ENCODE results near the gene ERLEC1.
"Not testable (repeated sequence)": the region's sequence is repeated elsewhere in the genome, so short reads cannot be mapped to it uniquely, and the experiment has no call there.

ERLEC1 gene

GRCh38 chr2:53821810-53822209, 35.0 kb downstream of the ERLEC1 start:
- H3K27me3 ChIP-seq (ENCODE audit: insufficient read depth, low read length) = no peaks in the 10 kb centered on the region
- H3K9me2 ChIP-seq (ENCODE audit: low read depth, low read length) = no peaks in the 10 kb centered on the region
- no peak overlapping the region for H3K27ac ChIP-seq (ENCODE audit: low read depth, low read length, poor library complexity, severe bottlenecking)
- H3K36me3 ChIP-seq (ENCODE audit: insufficient read depth, low read length) = peaks cover 15% of the 10 kb centered on the region
- H3K4me2 ChIP-seq (ENCODE audit: low read length) = no peak overlapping the region
- no peaks in the 10 kb centered on the region for H3K4me1 ChIP-seq (ENCODE audit: insufficient read depth, low read length, severe bottlenecking)
- H2AFZ ChIP-seq (ENCODE audit: low read length) = no peak overlapping the region
- no peaks in the 10 kb centered on the region for H3K79me2 ChIP-seq (ENCODE audit: insufficient read depth, low read length)
- H3F3A ChIP-seq (ENCODE audit: insufficient read depth, low read length) = no peaks in the 10 kb centered on the region
- H3K9me3 ChIP-seq (ENCODE audit: low read length) = no peaks in the 10 kb centered on the region
- no peak overlapping the region for H3K4me3 ChIP-seq (ENCODE audit: low read depth, low read length, poor library complexity, severe bottlenecking)
- TF ChIP-seq EZH2 (IDR thresholded peaks at IDR 0.05; ENCODE audit: borderline replicate concordance, low read length) (no peak), CTCF (IDR thresholded peaks at IDR 0.05; ENCODE audit: low read length) (no peak)
- H3K9ac ChIP-seq (ENCODE audit: low read length) = no peak overlapping the region
- no peaks in the 10 kb centered on the region for H4K20me1 ChIP-seq (ENCODE audit: insufficient read depth, low read length)

GRCh38 chr2:53823639-53824038, 36.8 kb downstream of the ERLEC1 start:
- H3K4me2 ChIP-seq (ENCODE audit: low read length); H3K79me2 ChIP-seq (ENCODE audit: insufficient read depth, low read length); H3K4me3 ChIP-seq (ENCODE audit: low read depth, low read length, poor library complexity, severe bottlenecking); H4K20me1 ChIP-seq (ENCODE audit: insufficient read depth, low read length); H3K9me2 ChIP-seq (ENCODE audit: low read depth, low read length); H3K9ac ChIP-seq (ENCODE audit: low read length); H3K27me3 ChIP-seq (ENCODE audit: insufficient read depth, low read length); H3K36me3 ChIP-seq (ENCODE audit: insufficient read depth, low read length); H3K9me3 ChIP-seq (ENCODE audit: low read length); H2AFZ ChIP-seq (ENCODE audit: low read length); H3K27ac ChIP-seq (ENCODE audit: low read depth, low read length, poor library complexity, severe bottlenecking); H3F3A ChIP-seq (ENCODE audit: insufficient read depth, low read length); H3K4me1 ChIP-seq (ENCODE audit: insufficient read depth, low read length, severe bottlenecking): not testable (repeated sequence)
- peak; percentile 33; the same call in 1 of the 2 replicates for TF ChIP-seq CTCF (IDR thresholded peaks at IDR 0.05; ENCODE audit: low read length)

- Histone ChIP-seq H3K9me2 (ENCODE audit: low read depth, low read length) (no peaks in the 10 kb centered on the region), H3K4me2 (ENCODE audit: low read length) (no peak overlapping the region), H2AFZ (ENCODE audit: low read length) (no peak overlapping the region), H3K36me3 (ENCODE audit: insufficient read depth, low read length) (no peaks in the 10 kb centered on the region), H3K79me2 (ENCODE audit: insufficient read depth, low read length) (no peaks in the 10 kb centered on the region), H4K20me1 (ENCODE audit: insufficient read depth, low read length) (no peaks in the 10 kb centered on the region), H3K4me1 (ENCODE audit: insufficient read depth, low read length, severe bottlenecking) (no peaks in the 10 kb centered on the region), H3K27me3 (ENCODE audit: insufficient read depth, low read length) (no peaks in the 10 kb centered on the region), H3K9ac (ENCODE audit: low read length) (no peak overlapping the region), H3F3A (ENCODE audit: insufficient read depth, low read length) (no peaks in the 10 kb centered on the region), H3K27ac (ENCODE audit: low read depth, low read length, poor library complexity, severe bottlenecking) (no peak overlapping the region), H3K9me3 (ENCODE audit: low read length) (no peaks in the 10 kb centered on the region), H3K4me3 (ENCODE audit: low read depth, low read length, poor library complexity, severe bottlenecking) (no peak overlapping the region)
- TF ChIP-seq CTCF (IDR thresholded peaks at IDR 0.05; ENCODE audit: low read length) (no peak), EZH2 (IDR thresholded peaks at IDR 0.05; ENCODE audit: borderline replicate concordance, low read length) (no peak)
These were observed 39.2 kb downstream of the ERLEC1 start for GRCh38 chr2:53826030-53826410.

Measured in OCI-LY1 (cell line).